Astrocyte (in vitro differentiated cells and primary cell): ENCODE measurements around the gene SRSF12.

Experiments used
- CTCF ChIP-seq: IDR thresholded peaks from 2 replicates; pipeline ENCODE4 v1.5.1; 2011; ENCODE audit warnings: low read depth, mild to moderate bottlenecking, inconsistent platforms, low read length, moderate library complexity; ENCODE audit not compliant: insufficient read depth
- EZH2 ChIP-seq: IDR thresholded peaks from 2 replicates; pipeline ENCODE4 v1.6.1; 2012; ENCODE audit warnings: mild to moderate bottlenecking, low read length, inconsistent platforms; ENCODE audit not compliant: insufficient read depth

GRCh38 chr6:89154131-89154530 is 36.3 kb upstream of the SRSF12 start:
- TF ChIP-seq CTCF = no peak
- no peak for TF ChIP-seq EZH2
